Liver (tissue), 9 donors: ENCODE data around the gene POLD3. TPM values are rescaled to one million over a fixed set of nuclear protein-coding genes. Genes with fewer than 3 reads are reported as not detected.

Experiments
- DNase-seq: peaks from one replicate; pipeline ENCODE4 v3.0.0-alpha.2; 2017; ENCODE audit warnings: low spot score
- H3K27ac ChIP-seq, 2 donors: one replicate each; pipeline ENCODE4 v1.7.0; 2013; ENCODE audit warnings: inconsistent platforms in 2 of 2, low read length in 2 of 2, control low read depth in 1 of 2, low read depth in 1 of 2, mild to moderate bottlenecking in 1 of 2
- H3K27me3 ChIP-seq, 4 donors: one replicate each; pipeline versions ENCODE4 v1.6.1 to v1.7.0; 2013; ENCODE audit warnings: low read length in 3 of 4, inconsistent platforms in 1 of 4, mild to moderate bottlenecking in 1 of 4, moderate library complexity in 1 of 4; ENCODE audit not compliant: control insufficient read depth in 4 of 4, insufficient read depth in 4 of 4
- H3K36me3 ChIP-seq, 4 donors: one replicate each; pipeline versions ENCODE4 v1.6.1 to v1.7.0; 2013; ENCODE audit warnings: low read length in 3 of 4, mild to moderate bottlenecking in 3 of 4, low read depth in 1 of 4, moderate library complexity in 1 of 4; ENCODE audit not compliant: control insufficient read depth in 4 of 4, insufficient read depth in 3 of 4
- H3K4me1 ChIP-seq, 4 donors: one replicate each; pipeline versions ENCODE4 v1.6.1 to v1.7.0; 2013; ENCODE audit warnings: low read length in 3 of 4, mild to moderate bottlenecking in 3 of 4, moderate library complexity in 1 of 4; ENCODE audit not compliant: control insufficient read depth in 4 of 4, insufficient read depth in 4 of 4
- H3K4me3 ChIP-seq, 3 donors: one replicate each; pipeline versions ENCODE4 v1.6.1 to v1.7.0; 2013; ENCODE audit warnings: low read length in 3 of 3, control low read depth in 1 of 3, low read depth in 1 of 3, mild to moderate bottlenecking in 1 of 3
- H3K9ac ChIP-seq, 2 donors: one replicate each; pipeline ENCODE4 v1.7.0; 2013; ENCODE audit warnings: low read length in 2 of 2, mild to moderate bottlenecking in 2 of 2, moderate library complexity in 2 of 2, control low read depth in 1 of 2, low read depth in 1 of 2
- H3K9me3 ChIP-seq, 4 donors: one replicate each; pipeline versions ENCODE4 v1.6.1 to v1.7.0; 2013; ENCODE audit warnings: low read length in 3 of 4; ENCODE audit not compliant: control insufficient read depth in 4 of 4
- CTCF ChIP-seq: fragments of 150-350 bp; IDR thresholded peaks from 2 replicates; pipeline ENCODE4 v1.5.1; 2017; ENCODE audit warnings: improper control_type of control experiment, low read depth, low read length; ENCODE audit not compliant: missing input control
- EGR1 ChIP-seq, 2 donors: IDR thresholded peaks; 2 replicates each; pipeline ENCODE4 v1.6.1; 2016 to 2018; ENCODE audit warnings: antibody characterized with exemption in 2 of 2, low read depth in 2 of 2
- FOXA1 ChIP-seq: IDR thresholded peaks from 2 replicates; pipeline ENCODE4 v1.6.1; 2016; ENCODE audit warnings: antibody characterized with exemption
- FOXA2 ChIP-seq: IDR thresholded peaks from 2 replicates; pipeline ENCODE4 v1.6.1; 2016; ENCODE audit warnings: antibody characterized with exemption
- GABPA ChIP-seq, 2 donors: IDR thresholded peaks in 1 of 2; conservative IDR thresholded peaks in 1 of 2; 2 replicates each; pipeline ENCODE4 v1.6.1; 2016; ENCODE audit warnings: antibody characterized with exemption in 2 of 2, mild to moderate bottlenecking in 1 of 2, moderate library complexity in 1 of 2
- HNF4A ChIP-seq, 2 donors: conservative IDR thresholded peaks; 2 replicates each; pipeline ENCODE4 v1.6.1; 2016; ENCODE audit warnings: antibody characterized with exemption in 2 of 2, mild to moderate bottlenecking in 2 of 2
- HNF4G ChIP-seq: IDR thresholded peaks from 2 replicates; pipeline ENCODE4 v1.6.1; 2016; ENCODE audit warnings: antibody characterized with exemption
- JUND ChIP-seq, 2 donors: IDR thresholded peaks; 2 replicates each; pipeline ENCODE4 v1.6.1; 2016; ENCODE audit warnings: antibody characterized with exemption in 2 of 2
- NR2F2 ChIP-seq: IDR thresholded peaks from 2 replicates; pipeline ENCODE4 v1.6.1; 2016; ENCODE audit warnings: antibody characterized with exemption
- RAD21 ChIP-seq, 2 donors: IDR thresholded peaks; 2 replicates each; pipeline ENCODE4 v1.6.1; 2016; ENCODE audit warnings: antibody characterized with exemption in 2 of 2, mild to moderate bottlenecking in 2 of 2
- REST ChIP-seq: IDR thresholded peaks from 2 replicates; pipeline ENCODE4 v1.6.1; 2016; ENCODE audit warnings: antibody characterized with exemption, mild to moderate bottlenecking
- RXRA ChIP-seq, 2 donors: IDR thresholded peaks; 2 replicates each; pipeline ENCODE4 v1.6.1; 2017 to 2018; ENCODE audit warnings: antibody characterized with exemption in 2 of 2, mild to moderate bottlenecking in 1 of 2
- SP1 ChIP-seq: IDR thresholded peaks from 2 replicates; pipeline ENCODE4 v1.6.1; 2018; ENCODE audit warnings: antibody characterized with exemption, mild to moderate bottlenecking
- TAF1 ChIP-seq: conservative IDR thresholded peaks from 2 replicates; pipeline ENCODE4 v1.6.1; 2016; ENCODE audit warnings: antibody characterized with exemption, mild to moderate bottlenecking
- YY1 ChIP-seq: IDR thresholded peaks from 2 replicates; pipeline ENCODE4 v1.6.1; 2016; ENCODE audit warnings: antibody characterized with exemption, mild to moderate bottlenecking
- ZBTB33 ChIP-seq: IDR thresholded peaks from 2 replicates; pipeline ENCODE4 v1.6.1; 2016; ENCODE audit warnings: antibody characterized with exemption
- WGBS: extraction: QIAGEN DNeasy Blood & Tissue Kit; methylation state at CpG from one replicate; pipeline ENCODE4 v1.1.7; 2013; 5-methylcytosine and 5-hydroxymethylcytosine counted together
- polyA plus RNA-seq, 2 donors: library from polyadenylated mRNA; stranded (reverse) in 1 of 2; unstranded in 1 of 2; fragments of 200-250 nt in 1 of 2; fragments of >200 nt in 1 of 2; fragmentation: Nextera tagmentation in 1 of 2; extraction: Ambion mirVana in 1 of 2; gene quantifications; one replicate each; pipeline versions ENCODE4 v1.2.1 to v1.2.3, GENCODE V29; 2013 to 2015
- total RNA-seq, 2 donors: library from RNA; depleted of rRNA; stranded (reverse); fragments of >200 nt; gene quantifications; one replicate each; pipeline ENCODE4 v1.2.3, GENCODE V29; 2014
- TF ChIP-seq, protein P1 (sequence below): IDR thresholded peaks from 2 replicates; pipeline ENCODE4 v1.6.1; 2016; ENCODE audit warnings: antibody characterized with exemption
- TF ChIP-seq, protein P2 (sequence below): IDR thresholded peaks from 2 replicates; pipeline ENCODE4 v1.6.1; 2016; ENCODE audit warnings: antibody characterized with exemption
- donor health status: healthy.
- donor health status: healthy.
- donor health status: healthy.
- donor health status: healthy.
- donor health status: healthy.

The POLD3 gene
- total and polyA plus RNA-seq, 4 donors, result 3.0 to 8.3 (median 5.0) TPM

DNA sequence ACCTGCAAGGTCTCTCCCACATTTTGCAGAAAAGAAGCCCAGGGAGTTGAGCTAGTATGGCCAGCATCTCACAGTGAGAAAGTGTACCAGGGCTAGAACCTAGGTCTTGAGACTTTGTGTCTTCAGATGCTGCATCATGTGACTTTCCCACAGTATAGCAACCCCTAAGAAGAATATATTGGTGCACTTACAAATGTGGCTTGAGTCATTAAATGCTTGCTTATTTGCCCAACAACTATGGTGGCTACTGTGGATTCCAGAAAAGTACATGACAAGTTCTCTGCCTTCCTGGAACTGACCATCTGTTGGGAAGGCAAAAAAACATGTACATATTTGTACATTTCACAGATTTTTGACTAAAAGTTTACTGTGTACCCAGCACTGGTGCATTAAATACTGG lies 55.0 kb downstream of the POLD3 start:
- Histone ChIP-seq H3K27me3 (no peaks in the 10 kb centered on the region), H3K27ac (no peak overlapping the region), H3K4me3 (no peak overlapping the region), H3K9me3 (no peaks in the 10 kb centered on the region), H3K4me1 (peaks cover 0 to 13% (median 4%) of the 10 kb centered on the region in 4 donors), H3K36me3 (no peaks in the 10 kb centered on the region), H3K9ac (no peak overlapping the region)
- no peak for TF ChIP-seq FOXA1
- TF ChIP-seq RXRA (IDR thresholded peaks at IDR 0.05), result no peak
- no peak for TF ChIP-seq JUND (IDR thresholded peaks at IDR 0.05)
- TF ChIP-seq, protein P1, sequence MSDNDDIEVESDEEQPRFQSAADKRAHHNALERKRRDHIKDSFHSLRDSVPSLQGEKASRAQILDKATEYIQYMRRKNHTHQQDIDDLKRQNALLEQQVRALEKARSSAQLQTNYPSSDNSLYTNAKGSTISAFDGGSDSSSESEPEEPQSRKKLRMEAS, result no peak
- TF ChIP-seq HNF4G, result no peak
- no peak for TF ChIP-seq GABPA (IDR thresholded peaks at IDR 0.05 in 1 of 2, conservative IDR thresholded peaks at IDR 0.05 in 1 of 2)
- no peak for TF ChIP-seq TAF1
- TF ChIP-seq SP1, result no peak
- no peak for TF ChIP-seq HNF4A (conservative IDR thresholded peaks at IDR 0.05)
- no peak for TF ChIP-seq CTCF
- no peak for TF ChIP-seq RAD21 (IDR thresholded peaks at IDR 0.05)
- TF ChIP-seq EGR1 (IDR thresholded peaks at IDR 0.05; ENCODE audit: low read depth in 2 of 2), result no peak
- no peak for TF ChIP-seq REST
- TF ChIP-seq YY1, result no peak
- TF ChIP-seq FOXA2, result no peak
- TF ChIP-seq, protein P2, sequence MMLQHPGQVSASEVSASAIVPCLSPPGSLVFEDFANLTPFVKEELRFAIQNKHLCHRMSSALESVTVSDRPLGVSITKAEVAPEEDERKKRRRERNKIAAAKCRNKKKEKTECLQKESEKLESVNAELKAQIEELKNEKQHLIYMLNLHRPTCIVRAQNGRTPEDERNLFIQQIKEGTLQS, result no peak
- TF ChIP-seq NR2F2, result no peak
- DNase-seq, result no peak

DNA sequence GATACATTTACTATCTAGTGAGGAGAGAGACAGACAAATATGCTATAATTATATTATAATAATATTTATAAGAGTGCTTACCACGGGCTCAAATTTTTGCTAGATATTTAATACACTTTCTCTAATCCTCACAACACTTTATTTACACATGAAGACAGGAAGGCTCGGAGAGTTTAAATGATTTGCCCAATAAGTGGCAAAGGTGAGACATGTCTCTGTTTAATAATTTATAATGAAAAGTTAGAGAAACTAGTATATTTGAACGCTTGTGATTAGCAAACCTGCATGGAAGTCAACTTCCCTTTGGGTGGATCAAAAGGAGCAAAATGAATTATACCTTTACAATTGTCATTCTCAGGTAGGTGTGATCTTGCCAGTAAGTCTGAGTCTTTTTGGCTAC lies 55.4 kb downstream of the POLD3 start:
- Histone ChIP-seq H3K27me3 (no peaks in the 10 kb centered on the region), H3K9me3 (no peaks in the 10 kb centered on the region), H3K4me1 (peaks cover 0 to 13% (median 4%) of the 10 kb centered on the region in 4 donors), H3K4me3 (no peak overlapping the region), H3K36me3 (peaks cover 0 to 2% (median 0%) of the 10 kb centered on the region in 4 donors), H3K9ac (no peak overlapping the region), H3K27ac (no peak overlapping the region)
- WGBS, result 43% methylated on average over 3 of the region's 3 CpGs
- no peak for DNase-seq
- TF ChIP-seq, protein P1, result no peak
- TF ChIP-seq REST (no peak), RXRA (IDR thresholded peaks at IDR 0.05) (no peak), ZBTB33 (no peak), HNF4A (conservative IDR thresholded peaks at IDR 0.05) (peak in 1 of 2 donors; percentile 10)
- TF ChIP-seq, protein P2, result no peak
